Activated T-cell treated with anti-CD3 and anti-CD28 coated beads, Interleukin-2, amount 50 U/mL, for 1 hour (primary cell): ENCODE data around the gene HIF3A.

Experiments used
- DNase-seq: peaks from one replicate; pipeline ENCODE4 v3.0.0-alpha.2; 2020

The HIF3A gene

DNA sequence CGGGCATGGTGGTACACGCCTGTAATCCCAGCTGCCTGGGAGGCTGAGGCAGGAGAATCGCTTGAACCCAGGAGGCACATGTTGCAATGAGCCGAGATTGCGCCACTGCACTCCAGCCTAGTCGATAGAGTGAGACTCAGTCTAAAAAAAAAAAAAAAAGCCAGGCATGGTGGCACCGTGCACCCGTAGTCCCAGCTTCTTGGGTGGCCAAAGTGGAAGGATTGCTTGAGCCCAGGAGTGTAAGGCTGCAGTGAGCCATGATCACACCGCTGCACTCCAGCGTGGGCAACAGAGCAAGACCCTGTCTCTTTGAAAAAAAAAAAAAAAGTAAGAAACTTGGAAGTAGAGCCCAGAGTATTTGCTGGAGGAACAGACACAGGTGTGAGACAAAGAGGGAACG lies 88.8 kb downstream of the HIF3A start:
- no peak for DNase-seq

DNA sequence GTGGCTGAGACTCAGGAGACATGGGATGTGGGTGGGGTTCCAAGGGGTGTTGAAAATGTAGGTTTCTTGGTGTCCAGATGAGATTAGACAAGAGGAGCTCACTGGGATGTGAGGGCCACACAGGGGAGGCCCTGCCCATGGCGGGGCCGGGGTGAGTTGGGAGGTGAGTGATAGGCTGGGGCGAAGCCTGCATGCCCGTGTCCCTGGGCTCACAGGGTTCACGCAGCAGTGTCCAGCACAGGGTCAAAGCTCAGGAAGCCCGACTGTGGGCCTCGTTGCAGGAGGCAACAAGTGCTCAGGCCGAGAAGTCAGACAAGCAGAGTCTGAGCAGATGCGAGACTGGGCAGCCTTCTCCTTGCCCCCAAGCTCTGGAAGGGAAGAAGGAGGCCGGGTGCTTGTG lies 89.3 kb downstream of the HIF3A start:
- no peak for DNase-seq

DNA sequence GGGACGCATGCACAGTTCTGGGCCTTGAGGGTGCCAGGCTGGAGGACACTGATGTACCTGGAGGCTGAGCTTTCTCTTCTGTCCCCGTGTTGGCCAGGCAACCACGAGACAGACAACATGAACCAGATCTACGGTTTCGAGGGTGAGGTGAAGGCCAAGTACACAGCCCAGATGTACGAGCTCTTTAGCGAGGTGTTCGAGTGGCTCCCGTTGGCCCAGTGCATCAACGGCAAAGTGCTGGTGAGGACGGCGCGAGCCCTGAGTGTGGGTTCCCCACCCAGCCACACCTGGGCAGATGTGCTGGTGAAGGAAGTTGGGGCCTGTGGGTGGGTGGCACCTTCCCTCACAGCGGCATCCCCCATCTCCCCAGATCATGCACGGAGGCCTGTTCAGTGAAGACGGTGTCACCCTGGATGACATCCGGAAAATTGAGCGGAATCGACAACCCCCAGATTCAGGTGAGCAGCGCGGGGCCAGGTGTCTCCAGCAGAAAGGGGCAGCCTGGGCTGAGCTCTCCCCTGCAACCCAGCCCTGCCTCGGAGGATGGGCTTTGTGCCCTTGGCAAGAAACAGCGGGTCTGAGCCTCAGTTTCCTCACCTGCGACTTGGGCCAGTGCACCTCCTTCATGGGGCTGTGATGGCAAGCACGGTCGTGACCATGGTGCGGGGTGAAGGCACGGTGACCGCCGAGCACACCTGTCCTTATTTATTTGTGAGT lies 90.3 kb downstream of the HIF3A start:
- DNase-seq: no peak

DNA sequence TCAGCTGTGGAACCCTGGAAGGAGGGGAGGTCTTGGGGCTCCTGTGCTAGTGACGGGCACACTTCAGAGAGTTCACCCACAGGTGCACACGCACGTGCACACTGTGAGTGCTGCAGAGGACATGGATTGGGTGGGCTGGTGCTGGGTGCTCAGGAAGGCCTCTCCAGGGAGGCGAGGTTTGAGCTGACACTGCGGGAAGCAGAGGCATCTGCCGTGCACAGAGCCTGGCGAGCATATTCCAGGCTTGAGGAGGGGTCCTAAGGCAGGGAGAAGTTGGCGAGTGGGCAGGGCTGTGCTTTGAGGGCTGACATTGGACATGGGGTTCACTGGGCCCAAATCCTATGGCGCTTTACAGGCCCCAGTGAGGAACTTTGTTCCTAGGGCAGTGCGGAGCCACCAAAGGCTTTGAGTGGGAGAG lies 90.9 kb downstream of the HIF3A start:
- DNase-seq: no peak

DNA sequence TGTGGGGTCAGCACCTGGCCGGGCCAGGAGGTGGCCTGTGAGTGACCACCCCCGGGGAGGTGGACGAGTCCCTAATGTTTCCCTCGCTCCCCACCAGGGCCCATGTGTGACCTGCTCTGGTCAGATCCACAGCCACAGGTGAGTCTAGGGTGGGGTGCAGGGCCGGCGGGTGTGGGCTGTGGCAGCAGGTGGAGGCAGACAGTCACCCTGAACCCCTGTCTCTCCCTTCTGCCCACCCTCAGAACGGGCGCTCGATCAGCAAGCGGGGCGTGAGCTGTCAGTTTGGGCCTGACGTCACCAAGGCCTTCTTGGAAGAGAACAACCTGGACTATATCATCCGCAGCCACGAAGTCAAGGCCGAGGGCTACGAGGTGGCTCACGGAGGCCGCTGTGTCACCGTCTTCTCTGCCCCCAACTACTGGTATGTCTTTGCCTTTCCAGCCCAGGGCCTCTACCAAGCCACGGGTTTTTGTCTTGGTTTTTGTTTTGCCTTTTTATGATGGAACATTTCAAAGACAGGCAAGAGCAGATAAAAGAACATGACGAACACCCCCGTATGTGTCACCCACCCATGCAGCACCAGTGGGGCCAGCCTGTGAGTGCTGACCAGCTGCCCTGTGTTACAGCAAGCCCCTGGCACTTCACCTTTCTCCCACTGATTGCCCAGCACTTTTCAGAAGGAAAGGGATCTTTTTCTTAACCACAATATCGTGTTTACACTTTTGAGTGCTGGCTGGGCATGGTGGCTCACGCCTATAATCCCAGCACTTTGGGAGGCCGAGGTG lies 91.7 kb downstream of the HIF3A start:
- DNase-seq: no peak

DNA sequence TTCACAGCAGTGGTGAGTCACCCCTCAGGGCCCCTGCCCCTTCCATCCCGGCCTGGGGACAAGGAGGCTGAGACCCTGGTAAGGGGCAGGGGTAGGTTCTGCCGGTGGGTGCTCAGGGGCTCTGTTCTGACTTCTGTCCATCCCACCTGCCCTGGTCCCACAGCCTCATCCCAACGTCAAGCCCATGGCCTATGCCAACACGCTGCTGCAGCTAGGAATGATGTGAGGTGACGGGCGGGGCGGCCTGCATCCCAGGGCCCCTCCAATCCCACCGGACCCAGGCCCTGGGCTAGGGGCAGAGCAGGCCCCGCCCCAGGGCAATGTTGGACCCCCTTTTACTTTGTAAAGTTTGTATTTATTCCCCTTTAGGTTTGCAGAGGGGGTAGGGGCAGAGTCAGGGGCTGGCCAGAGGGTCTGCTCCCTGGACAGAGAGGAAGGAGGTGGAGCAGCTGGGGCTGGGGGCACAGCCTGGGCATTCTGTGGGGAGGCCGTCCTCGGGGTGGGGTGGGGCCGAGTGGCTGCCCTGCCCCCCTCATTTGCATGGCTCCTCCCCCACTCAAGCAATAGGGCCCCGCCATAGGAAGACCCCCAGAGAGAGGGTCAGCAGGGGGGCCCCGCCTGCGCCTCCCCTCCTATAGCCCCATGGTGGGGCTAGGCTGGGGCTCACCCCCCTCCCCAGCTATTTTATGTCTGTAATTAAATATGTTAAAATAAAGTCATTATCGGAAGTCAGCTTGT lies 93.4 kb downstream of the HIF3A start:
- no peak for DNase-seq

DNA sequence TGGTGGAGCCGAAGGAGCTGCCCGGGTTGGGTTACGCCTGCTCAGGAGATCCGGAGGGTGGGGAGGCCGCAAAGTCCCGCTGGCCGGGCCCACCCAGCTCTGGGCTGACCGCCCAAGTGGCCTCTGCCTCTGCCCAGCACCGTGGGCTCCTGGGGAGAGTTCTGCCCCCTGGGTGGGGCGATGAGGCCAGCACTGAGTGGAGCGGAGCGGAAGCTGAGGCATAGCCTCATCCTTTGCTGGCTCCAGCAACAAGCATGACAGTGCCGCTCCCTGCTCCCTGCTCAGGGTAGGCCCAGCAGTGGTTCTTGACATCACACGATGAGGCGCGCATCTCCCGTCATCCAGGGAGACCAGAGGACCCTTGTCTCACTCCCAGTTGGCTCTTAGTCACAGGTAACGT lies 94.0 kb downstream of the HIF3A start:
- DNase-seq: no peak

DNA sequence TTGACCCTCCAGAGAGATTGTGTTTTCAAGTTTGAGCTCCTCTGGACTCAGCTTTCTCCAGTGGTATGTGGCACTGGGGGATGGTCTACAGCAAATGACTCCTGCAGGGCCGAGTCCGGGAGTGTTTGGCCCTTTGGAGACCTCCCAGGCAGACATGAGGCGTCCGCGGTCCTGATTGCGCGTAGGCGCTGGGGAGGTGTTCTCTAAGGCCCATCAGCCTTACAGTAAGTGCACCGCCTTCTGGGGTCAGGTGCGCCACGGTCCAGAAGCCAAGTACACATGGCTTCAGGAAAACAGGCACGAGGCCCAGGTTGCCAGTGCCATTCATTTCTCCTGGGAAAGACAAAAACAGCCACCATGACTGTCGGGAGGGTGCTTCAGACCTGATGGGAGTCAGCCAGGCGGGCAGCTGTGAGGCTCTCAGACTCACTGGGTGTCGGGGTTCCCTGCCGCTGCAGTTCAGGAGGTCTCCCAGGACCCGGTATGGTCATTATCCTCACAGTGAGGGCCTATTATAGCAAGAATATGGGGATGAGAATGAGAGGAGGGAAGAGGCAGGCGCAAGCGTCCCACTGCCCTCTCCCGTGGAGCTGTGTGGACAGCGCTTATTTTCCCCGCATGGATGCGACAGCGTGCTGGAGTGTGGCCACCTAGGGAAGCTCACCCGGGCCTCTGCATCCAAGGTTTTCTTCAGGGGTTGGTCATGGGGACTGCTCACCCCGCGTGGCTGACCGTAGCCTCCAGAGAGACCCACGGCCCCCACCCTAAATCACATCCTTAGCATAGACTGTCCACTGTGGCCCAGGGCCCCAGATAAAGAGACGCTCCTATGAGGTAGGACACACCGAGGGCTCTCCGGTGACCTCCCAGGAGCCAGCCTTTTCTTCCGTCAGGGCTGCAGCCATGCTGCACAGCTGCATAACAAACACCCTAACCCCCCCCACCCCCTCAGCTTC lies 94.7 kb downstream of the HIF3A start:
- DNase-seq: no peak

DNA sequence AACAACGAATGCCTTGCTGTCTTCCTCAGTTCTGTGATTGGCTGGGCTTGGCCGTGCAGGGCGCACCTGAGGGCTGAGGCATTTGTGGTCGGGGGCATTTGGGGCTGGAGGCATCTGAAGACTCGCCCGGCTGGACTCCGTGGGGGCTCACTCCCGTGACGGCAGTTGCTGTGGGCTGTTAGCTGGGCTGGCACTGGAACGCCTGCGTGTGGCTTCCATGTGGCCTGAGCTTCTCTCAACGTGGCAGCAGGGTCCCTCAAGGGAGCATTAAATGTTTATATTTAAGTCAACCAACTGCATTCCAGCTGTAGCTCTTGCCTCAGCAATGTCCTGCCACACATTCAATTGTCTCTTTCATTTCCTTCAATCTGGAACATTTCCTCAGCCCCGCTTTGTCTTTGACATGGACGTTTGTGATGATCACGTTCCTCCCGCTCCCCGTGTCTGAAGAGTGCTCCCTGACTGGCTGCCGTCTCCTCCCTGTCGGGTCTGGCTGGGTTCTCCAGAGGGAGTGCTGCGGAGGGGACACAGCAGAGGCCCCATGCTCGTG lies 95.5 kb downstream of the HIF3A start:
- DNase-seq: no peak

DNA sequence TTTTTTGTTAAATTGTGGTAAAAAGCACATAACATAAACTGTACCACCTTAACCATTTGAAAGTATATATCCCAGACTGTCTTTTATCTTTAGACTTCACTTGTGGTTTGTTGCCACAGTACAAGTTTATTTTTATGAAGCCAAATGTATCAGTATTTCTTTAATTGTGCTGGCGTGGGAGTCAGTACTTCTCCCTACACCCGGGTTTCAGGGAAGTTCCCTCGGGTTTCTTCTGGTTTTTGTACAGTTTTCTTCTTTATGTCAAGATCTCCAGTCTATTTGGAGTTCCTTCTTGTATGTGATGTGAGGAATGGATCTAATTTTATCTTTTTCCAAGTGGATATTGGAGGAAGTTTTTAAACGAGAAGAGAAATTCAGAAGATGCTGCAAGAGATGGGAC lies 96.0 kb downstream of the HIF3A start:
- no peak for DNase-seq
